ENCODE results near the gene PHC2.

DNA sequence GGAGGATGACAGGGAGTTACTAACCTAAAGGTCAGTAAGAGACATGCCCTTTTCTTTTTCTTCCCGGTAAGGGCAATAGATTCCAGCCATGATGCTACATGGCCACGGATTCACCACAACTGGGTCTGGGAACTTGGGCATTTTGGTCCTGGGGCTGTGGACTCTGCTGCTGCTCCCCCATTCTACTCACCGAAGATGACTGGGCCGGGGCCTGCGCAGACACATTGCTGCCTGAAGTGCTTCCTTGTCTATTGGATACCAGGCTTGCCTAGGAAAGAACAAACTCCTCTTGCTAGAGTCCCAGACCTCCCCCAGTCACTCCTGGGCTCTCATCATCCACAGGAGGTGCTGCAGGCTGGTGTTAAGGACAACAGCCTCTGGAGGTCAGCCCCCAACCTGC is 60.1 kb downstream of the PHC2 start:
- TF ChIP-seq SMC3 (conservative IDR thresholded peaks at IDR 0.05; ENCODE audit: insufficient read depth, low read depth, low read length): no peak
- no peak for TF ChIP-seq CHD4 (IDR thresholded peaks at IDR 0.05; ENCODE audit: insufficient read depth, insufficient replicate concordance, low read depth, low read length, poor library complexity, severe bottlenecking)
- TF ChIP-seq MAZ (CRISPR knock-in tag; conservative IDR thresholded peaks at IDR 0.05 in 1 of 2, IDR thresholded peaks at IDR 0.05 in 1 of 2): no peak
- TF ChIP-seq SIX5 (IDR thresholded peaks at IDR 0.05; ENCODE audit: borderline replicate concordance in 1 of 2, insufficient read depth in 1 of 2, low read depth in 1 of 2, low read length in 2 of 2): no peak
- no peak for TF ChIP-seq NFE2L1 (tag; IDR thresholded peaks at IDR 0.05; ENCODE audit: borderline replicate concordance, low read depth)
- TF ChIP-seq POLR2AphosphoS5 (IDR thresholded peaks at IDR 0.05; ENCODE audit: control insufficient read depth, insufficient read depth, low read depth, low read length): no peak
- TF ChIP-seq IRF9 (tag; IDR thresholded peaks at IDR 0.05): no peak
- no peak for TF ChIP-seq RFX5 (IDR thresholded peaks at IDR 0.05; ENCODE audit: low read depth, low read length)
- no peak for TF ChIP-seq PCBP1 (IDR thresholded peaks at IDR 0.05; ENCODE audit: low read depth, low read length, poor library complexity, severe bottlenecking)

Measured in K562 (cell line).